NCI-H2171 (cell line): ENCODE measurements around the gene ALG1L2.
"Not testable (repeated sequence)": the region's sequence is repeated elsewhere in the genome, so short reads cannot be mapped to it uniquely, and the experiment has no call there.

Experiments used
- DNase-seq: peaks from one replicate; lab custom pipeline; 2025; lab: John Stamatoyannopoulos, UW

The ALG1L2 gene, protein sequence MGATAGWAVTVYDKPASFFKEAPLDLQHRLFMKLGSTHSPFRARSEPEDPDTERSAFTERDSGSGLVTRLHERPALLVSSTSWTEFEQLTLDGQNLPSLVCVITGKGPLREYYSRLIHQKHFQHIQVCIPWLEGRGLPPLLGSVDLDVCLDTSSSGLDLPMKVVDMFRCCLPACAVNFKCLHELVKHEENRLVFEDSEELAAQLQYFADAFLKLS

DNA sequence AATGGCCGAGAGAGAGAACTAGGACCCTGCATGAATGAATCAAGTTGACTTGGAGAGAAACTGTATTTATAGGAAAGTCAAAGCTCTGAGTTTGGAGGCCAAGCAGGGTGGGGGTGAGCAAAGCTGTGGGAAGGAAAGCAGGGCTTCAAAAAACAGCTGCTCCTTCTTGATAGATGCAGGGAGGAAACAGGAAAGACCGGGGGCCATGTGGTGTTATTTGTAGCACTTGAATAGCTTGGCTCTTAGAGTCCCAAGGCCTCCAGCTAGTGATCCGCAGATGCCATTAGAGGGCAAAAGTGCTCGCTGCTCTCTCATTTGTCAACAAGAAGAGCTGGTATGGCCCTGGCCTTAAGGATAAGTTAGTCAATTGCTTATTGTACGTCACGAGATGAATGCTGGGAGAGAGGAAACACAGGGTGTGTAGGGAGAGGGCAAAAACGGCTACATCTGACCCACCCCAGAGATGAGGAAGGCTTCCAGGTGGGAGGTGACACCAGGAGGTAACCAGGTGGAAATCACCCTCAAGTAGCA lies at the start of gene ALG1L2:
ALG1L2 (plus strand) TSS at position 481 of the 531 bp plus-strand sequence. CDS start 186 bp downstream, outside the sequence.
- no peak for DNase-seq

DNA sequence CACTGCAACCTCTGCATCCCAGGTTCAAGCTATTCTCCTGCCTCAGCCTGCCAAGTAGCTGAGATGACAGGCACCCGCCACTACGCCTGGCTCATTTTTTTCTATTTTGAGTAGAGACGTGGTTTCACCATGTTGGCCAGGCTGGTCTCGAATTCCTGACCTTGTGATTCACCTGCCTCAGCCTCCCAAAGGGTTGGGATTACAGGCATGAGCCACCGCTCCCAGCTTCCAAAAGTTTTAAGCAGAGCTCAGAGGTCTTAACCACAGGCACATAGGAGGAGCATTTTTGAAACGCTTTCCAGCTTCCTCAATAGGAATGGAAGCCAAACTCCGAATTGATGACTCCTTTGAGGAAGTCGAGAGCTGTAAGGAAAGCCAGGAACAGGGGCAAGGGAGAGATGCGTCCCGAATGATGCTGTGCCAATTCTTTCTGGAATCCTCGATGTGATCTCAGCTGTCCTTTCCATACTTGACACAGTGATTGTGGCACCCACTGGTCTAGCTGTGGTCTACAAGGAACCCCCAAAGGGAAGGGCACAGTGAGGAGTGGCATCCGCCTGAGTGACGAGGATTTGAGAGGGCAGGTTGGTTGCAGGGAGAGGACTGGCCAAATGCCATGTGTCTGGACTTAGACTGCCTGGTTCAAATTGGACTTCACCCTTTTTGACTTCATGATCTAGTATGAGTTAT lies 44.4 kb upstream of the ALG1L2 start:
- not testable (repeated sequence) for DNase-seq

DNA sequence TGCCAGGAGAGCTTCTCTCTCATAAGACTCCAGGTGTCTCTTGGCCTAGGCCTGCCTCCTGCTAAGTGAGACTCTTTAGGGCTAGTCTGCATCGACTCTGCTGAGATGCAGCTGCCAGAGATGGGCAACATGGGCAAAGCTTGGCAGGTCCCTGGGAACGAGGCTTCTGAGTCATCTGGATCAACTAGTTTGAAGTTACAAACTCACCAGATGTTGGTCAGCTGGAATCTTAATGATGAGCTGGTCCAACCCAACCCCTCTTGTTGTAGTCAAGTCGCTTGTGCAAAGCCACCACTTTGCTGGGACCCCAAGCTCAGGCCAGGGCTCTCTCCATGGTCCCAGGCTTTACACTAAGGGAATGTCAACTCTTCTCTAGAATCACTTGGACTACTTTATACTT lies 38.9 kb upstream of the ALG1L2 start:
- DNase-seq, result not testable (repeated sequence)

DNA sequence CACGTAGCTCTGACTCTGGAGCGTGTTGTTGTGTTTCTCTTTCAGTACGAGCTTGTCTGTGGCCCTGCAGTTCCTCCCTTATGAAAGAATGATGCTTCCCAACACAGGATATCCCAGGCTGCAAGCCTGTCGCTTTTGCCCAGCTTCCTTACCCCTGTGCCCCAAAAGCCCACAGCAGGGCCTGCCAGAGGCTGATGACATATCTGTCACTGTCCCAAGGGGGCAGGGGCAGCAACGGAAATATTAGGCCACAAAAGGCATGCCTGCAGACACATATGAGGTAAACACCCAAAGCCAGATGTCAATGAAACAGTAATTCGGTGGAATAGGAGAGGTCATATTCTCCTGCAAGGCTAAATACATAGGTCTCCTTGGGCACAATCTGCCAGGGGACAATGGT lies 38.0 kb upstream of the ALG1L2 start:
- DNase-seq, result not testable (repeated sequence)

DNA sequence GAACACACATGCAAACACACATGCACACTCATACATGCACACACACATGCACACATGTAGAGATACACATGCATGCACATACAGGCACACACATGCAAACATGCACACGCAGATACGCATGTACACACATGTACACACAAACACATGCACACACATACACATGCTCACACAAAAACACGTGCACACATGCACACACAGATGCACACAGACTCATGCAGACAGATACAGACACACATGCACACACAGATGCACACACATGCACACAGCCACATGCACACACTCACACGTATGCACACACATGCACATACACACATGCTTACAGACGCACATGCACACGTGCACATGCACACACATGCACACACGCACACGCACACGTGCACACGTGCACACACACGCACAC lies 37.3 kb upstream of the ALG1L2 start:
- DNase-seq, result no peak

DNA sequence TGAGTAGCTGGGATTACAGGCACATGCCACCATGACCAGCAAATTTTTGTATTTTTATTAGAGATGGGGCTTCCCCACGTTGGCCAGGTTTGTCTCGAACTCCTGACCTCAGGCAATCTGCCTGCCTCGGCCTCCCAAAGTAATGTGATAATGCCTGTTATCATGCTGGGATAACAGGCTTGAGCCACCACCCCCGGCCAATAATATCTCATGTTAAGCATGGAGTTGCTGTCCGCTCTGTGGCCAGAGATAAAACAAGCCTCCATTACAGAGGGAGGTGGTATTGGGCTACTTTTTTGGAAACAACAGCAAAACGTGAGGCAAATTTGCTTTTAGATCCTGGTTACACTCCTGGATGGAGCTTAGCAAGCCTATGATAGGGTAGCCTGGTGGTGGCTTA lies 32.9 kb upstream of the ALG1L2 start:
- no peak for DNase-seq

DNA sequence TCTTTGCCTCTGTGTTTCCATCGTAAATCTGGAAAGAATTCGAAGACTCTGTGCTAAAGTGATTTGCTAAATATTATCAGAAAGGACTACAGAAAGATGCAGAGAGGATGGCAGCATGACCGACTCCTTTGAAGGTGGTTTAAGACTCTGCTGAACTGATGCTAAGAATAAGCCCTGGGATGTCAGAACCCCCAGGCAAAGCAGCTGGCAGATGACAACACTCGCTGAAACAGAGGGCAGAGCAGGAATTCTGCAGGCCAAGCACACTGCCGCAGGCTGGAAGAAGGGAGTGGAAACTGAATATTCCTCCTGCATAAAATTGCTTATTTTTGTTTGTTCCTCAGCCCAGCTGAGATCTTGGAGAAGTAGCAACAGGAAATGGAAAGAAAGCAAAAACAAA lies 29.3 kb upstream of the ALG1L2 start:
- DNase-seq, result not testable (repeated sequence)

DNA sequence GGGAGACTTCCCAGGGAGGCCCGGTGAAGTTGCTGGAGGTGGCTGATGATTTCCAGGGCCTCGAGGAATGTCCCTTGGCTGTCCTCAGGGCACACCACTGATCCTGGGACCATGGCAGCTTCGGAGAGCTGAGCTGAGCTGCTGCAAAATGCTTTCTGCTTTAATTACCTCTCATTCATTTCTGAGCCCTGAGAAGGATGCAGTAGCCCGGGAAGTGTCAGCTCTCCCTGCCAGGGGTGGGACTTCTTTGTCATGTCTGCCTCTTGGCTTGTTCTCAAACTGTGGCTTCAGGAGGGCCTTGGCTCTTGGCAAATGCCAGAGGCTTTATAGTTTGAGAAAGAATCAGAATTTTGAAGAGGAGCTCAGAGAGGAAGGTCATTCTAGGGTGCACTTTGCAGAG lies 28.7 kb upstream of the ALG1L2 start:
- DNase-seq, result not testable (repeated sequence)

DNA sequence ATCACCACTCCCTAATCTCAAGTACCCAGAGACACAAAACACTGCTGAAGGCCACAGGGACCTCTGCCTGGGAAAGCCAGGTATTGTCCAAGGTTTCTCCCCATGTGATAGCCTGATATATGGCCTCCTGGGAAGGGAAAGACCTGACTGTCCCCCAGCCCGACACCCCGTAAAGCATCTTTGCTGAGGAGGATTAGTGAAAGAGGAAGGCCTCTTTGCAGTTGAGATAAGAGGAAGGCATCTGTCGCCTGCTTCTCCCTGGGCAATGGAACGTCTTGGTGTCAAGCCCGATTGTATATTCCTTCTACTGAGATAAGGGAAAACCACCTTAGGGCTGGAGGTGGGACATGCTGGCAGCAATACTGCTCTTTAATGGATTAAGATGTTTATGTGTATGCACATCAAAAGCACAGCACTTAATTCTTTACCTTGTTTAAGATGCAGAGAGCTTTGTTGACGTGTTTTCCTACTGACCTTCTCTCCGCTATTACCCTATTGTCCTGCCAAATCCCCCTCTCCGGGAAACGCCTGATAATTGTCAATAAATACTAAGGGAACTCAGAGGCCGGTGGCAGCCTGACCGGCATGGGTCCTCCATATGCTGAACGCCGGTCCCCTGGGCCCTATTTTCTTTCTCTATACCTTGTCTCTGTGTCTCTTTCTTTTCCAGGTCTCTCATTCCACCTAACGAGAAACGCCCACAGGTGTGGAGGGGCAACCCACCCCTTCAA lies 23.9 kb upstream of the ALG1L2 start:
- not testable (repeated sequence) for DNase-seq

DNA sequence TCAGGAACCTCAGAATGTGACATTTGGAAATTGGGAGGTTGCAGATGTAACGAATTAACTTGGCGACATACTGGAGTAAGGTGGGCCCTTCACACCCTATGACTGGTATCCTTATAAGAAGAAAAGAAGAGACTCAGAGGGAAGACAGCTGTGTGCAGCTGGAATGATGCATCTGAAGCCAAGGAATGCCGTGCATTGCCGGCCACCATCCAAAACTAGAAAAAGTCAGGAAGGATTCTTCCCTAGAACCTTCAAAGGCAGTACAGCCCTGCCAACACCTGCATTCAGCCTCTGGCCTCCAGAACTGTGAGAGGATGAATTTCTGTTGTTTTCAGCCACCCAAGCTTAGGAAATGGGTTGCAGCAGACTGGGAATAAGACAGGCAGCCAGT lies 23.4 kb upstream of the ALG1L2 start:
- DNase-seq, result not testable (repeated sequence)

DNA sequence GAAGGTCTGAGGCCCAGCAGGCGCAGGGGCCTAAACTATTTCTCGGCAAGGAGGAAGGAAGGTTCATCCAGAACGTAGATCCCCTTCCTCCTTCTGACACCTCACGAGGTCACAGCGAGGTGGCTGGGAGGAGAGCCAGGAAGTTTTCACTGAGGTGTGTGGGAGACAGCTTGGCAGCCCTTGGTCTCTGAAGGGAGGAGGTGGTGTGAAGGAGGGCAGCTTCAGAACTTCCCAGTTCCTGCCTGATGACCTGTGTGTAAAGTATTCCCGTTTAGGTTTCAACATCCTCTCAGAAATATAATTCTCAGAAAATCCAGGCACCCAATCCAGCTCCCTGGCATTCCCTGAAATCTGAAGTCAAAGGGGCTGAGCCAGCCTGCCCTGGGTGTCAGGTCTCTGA lies 22.9 kb upstream of the ALG1L2 start:
- not testable (repeated sequence) for DNase-seq

DNA sequence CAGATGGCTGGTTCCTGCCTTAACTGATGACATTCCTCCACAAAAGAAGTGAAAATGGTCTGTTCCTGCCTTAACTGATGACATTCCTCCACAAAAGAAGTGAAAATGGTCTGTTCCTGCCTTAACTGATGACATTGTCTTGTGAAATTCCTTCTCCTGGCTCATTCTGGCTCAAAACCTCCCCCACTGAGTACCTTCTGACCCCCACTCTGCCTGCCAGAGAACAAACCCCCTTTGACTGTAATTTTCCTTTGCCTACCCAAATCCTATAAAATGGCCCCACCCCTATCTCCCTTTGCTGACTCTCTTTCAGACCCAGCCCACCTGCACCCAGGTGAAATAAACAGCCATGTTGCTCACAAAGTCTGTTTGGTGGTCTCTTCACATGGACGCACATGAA lies 22.5 kb upstream of the ALG1L2 start:
- not testable (repeated sequence) for DNase-seq

DNA sequence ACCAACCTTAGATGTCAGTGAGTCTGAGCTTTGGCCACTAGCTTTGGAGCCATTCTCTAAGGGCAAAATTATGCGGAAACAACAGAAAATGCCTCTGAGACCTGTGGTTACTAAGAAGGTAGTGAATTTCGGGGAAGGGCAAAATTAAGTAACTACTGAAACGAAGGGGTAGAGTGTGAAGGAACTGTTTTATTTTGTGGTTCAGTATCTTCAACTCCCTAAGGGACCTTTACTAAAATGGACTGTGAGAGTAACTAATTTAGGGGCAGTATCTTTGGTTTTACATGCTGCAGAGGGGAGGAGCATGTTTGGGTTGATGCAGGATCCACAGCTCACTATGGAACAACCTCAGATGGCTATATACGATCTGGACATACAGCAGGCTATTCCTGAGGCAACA lies 8.0 kb upstream of the ALG1L2 start:
- no peak for DNase-seq

DNA sequence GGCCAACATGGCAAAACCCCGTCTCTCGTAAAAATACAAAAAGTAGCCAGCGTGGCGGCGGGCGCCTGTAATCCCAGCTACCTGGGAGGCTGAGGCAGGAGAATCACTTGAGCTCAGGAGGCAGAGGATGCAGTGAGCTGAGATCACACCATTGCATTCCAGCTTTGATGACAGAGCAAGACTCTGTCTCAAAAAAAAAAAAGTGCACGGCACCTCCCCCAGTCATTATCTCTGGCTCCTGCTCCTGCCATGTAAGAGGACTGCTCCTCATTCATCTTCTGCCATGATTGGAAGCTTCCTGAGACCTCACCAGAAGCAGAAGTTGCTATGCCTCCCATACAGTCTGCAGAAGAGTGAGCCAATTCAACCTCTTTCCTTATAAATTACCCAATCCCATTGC lies 4.0 kb upstream of the ALG1L2 start:
- no peak for DNase-seq

DNA sequence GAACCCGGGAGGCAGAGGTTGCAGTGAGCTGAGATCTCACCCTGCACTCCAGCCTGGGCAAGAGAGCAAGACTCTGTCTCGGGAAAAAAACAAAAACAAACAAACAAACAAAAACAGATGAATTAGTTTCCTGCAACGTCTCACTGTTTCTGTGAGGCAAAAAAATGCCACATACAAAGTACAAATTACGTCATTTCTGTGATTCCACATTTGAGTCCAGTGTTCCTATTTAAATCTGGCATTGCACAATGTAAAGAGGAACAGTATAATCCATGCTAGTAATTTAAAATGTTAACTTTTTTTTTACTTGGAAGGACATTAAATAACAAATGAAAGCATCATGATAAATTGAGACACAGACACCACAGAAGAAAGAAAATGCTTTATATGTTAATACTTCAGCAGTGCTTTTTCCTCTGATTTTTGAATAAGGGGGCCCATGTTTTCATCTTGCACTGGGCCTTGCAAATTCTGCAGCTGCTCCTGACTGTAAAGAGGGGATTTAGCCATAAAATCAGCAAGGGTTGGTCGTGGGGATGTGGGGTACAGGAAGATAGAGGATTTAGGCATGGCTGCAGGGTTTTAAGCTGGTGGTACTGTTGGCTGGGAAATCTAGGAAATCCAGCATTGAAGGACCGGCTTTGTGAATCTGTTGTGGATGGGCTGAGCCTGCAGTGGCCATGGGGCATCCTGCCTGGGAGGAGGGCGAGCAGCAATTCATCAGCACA lies 1.9 kb downstream of the ALG1L2 start:
- not testable (repeated sequence) for DNase-seq

DNA sequence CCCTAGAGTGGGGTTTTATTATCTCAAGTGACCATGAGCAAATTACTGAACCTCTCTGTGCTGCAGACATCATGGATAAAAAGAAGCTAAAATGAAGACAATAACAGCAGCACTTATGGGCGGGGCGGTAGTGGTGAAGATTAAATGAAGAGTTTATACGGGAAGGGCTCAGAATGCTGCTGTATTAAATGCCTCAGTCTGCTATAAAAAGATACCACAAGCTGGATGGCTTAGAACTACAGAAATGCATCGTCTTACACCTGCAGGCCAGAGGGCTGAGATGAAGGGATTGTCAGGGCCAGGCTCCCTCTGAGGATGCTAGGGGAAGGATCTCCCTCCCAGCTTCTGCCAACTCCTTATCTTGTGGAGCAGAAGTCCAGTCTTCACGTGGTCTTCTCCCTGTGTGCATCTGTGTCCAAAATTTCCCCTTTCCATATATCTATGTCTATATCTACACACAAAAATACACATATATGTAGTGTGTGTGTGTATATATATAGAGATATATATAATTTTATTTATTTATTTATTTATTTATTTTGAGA lies 2.9 kb downstream of the ALG1L2 start:
- DNase-seq, result no peak

DNA sequence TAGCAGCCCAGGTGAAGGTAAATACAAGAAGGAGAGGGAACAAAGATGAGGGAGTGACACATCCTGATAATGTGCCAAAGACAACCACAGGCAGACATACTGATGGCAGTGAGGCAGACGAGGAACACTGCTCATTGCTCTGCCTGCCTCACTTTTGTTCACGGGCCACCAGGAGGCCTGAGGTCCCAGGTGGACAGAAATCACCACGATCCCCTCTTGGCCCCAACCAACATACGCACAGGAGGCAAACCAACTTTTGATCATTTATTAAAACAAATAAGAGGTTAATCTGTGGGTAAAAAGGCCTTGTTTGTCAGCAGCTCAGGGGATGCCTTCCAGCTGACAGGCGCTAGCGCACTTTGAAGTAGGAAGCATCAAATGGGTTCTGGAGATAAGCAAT lies 4.2 kb downstream of the ALG1L2 start:
- no peak for DNase-seq

DNA sequence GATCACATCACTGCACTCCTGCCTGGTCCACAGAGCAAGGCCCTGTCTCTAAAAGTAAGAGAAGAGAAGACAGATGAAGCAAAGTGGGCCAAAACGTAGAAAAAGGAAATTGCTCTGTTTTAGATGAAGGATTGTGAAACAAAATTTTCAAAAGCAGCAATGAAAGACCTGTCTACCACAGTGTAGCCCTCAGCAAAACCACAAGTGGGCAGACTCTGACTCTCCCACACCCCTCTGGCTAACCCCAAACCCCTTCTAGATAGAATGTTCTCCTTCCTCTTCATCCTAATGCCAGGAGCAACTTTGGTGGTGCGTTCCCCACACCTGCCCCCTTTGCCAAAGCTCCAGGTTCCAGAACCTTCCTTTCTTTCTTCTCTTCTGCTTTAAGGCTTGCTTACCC lies 5.0 kb downstream of the ALG1L2 start:
- DNase-seq, result not testable (repeated sequence)

DNA sequence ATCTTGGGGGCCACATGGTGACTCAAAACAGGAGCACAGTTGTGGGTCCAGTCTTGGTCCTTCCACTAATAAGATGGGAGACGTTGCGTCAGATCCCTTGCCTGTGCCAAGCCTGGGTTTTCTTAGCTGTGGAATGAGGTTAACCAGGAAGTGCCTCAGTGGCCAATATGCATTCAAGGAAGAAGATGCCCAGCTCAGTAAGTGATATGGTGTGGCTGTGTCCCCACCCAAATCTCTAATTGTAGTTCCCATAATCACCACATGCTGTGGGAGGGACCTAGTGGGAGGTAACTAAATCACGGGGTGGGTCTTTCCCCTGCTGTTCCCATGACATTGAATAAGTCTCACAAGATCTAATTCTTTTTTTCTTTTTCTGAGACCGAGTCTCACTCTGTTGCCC lies 6.4 kb downstream of the ALG1L2 start:
- no peak for DNase-seq

DNA sequence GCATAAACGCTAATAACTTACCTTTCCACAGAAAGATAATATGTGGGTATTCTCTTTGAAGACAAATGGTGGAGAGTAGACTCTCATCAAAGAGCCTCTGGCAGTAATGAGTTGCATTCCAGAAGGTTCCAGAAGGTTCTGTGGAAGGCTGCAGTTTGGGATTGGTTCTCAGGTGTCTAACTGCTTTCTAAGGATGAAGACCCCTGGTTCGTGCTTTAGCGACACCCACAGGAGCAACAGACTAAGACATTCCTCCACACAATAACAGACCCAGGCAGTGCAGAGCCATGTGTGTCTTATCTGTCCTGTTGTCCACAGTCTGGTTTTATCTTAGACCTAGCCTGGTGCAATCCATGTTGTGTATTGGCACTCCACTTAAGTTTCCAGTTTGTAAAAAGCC lies 9.1 kb downstream of the ALG1L2 start:
- DNase-seq, result not testable (repeated sequence)

DNA sequence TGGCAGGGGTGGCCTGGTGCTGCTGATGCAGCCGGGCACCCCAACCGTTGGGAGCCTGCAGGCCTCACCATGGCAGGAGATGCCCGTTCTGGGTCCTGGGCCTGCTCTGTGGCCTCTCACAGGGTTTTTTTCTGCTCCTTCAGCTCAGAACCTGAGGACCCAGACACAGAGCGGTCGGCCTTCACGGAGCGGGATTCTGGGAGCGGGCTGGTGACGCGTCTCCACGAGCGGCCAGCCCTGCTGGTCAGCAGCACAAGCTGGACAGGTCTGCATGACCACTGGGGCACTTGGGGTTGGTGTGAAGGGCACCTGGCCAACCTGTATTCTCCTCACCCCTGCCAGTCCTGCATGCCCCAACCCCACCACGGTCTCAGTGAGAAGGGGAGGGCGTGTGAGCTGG lies 10.3 kb downstream of the ALG1L2 start:
- DNase-seq, result no peak
